NK-92 treated with Interleukin-12 subunit alpha and Interleukin-12 subunit beta, amount 100 ng/mL, for 24 hours (cell line): ENCODE results near the gene OR14I1.
"Not testable (repeated sequence)": the region's sequence is repeated elsewhere in the genome, so short reads cannot be mapped to it uniquely, and the experiment has no call there.

Experiments used
- DNase-seq: peaks from one replicate; lab custom pipeline; 2025; lab: John Stamatoyannopoulos, UW

The OR14I1 gene

GRCh38 chr1:248688527-248689298, 13.9 kb downstream of the OR14I1 start:
- no peak for DNase-seq

GRCh38 chr1:248686815-248687214, 15.8 kb downstream of the OR14I1 start:
- DNase-seq, result no peak

- DNase-seq, result no peak
Measured at GRCh38 chr1:248681651-248682050, 20.9 kb downstream of the OR14I1 start.

- DNase-seq, result no peak
Measured at GRCh38 chr1:248670003-248670402, 32.6 kb downstream of the OR14I1 start.

GRCh38 chr1:248663453-248664328, 38.9 kb downstream of the OR14I1 start:
- DNase-seq, result not testable (repeated sequence)

GRCh38 chr1:248656797-248657196, 45.8 kb downstream of the OR14I1 start:
- DNase-seq, result not testable (repeated sequence)

GRCh38 chr1:248655354-248655753, 47.2 kb downstream of the OR14I1 start, which contains the start of gene OR2T27:
OR2T27 (minus strand) TSS chr1:248655528; CDS start chr1:248650884, 4,644 bp downstream.
- not testable (repeated sequence) for DNase-seq
